Measurements from ENCODE around the gene AFG3L2. TPM values are rescaled to one million over a fixed set of nuclear protein-coding genes. Genes with fewer than 3 reads are reported as not detected.
"Not testable (repeated sequence)": the region's sequence is repeated elsewhere in the genome, so short reads cannot be mapped to it uniquely, and the experiment has no call there.

AFG3L2 gene
- total and polyA plus RNA-seq, 5 donors from 2014 or later: 20.0 to 34.4 (median 21.8) TPM

- peaks cover 18% of the 10 kb centered on the region for H3K27me3 Mint-ChIP-seq
- Histone ChIP-seq H3K4me1 (ENCODE audit: control insufficient read depth, insufficient read depth, low read length, poor library complexity, severe bottlenecking) (no peaks in the 10 kb centered on the region), H3K36me3 (ENCODE audit: control insufficient read depth, insufficient read depth, low read length) (no peaks in the 10 kb centered on the region), H3K4me3 (ENCODE audit: low read depth, low read length) (no peak overlapping the region), H3K27ac (ENCODE audit: insufficient read depth, low read length, poor library complexity, severe bottlenecking) (no peak overlapping the region), H3K9me3 (ENCODE audit: control insufficient read depth in 2 of 2, low read length in 2 of 2) (no peaks in the 10 kb centered on the region), H3K27me3 (ENCODE audit: control insufficient read depth, insufficient read depth, low read length) (no peaks in the 10 kb centered on the region)
- H3K4me3 Mint-ChIP-seq: no peak overlapping the region
- H3K36me3 Mint-ChIP-seq: no peaks in the 10 kb centered on the region
- no peak overlapping the region for H3K27ac Mint-ChIP-seq
- no peaks in the 10 kb centered on the region for H3K9me3 Mint-ChIP-seq
- ATAC-seq (ENCODE audit: low read depth in 2 of 2) (no peak), DNase-seq (no peak)
- H3K4me1 Mint-ChIP-seq: no peaks in the 10 kb centered on the region
These were observed 20.2 kb upstream of the AFG3L2 start for GRCh38 chr18:12397254-12397653.

- H3K36me3 ChIP-seq (ENCODE audit: control insufficient read depth, insufficient read depth, low read length): no peaks in the 10 kb centered on the region
- Mint-ChIP-seq H3K27ac (no peak overlapping the region), H3K36me3 (no peaks in the 10 kb centered on the region), H3K27me3 (peaks cover 20% of the 10 kb centered on the region), H3K4me1 (peaks cover 0 to 4% (median 0%) of the 10 kb centered on the region in 4 donors), H3K9me3 (no peaks in the 10 kb centered on the region), H3K4me3 (no peak overlapping the region)
- H3K4me3 ChIP-seq (ENCODE audit: low read depth, low read length): no peak overlapping the region
- no peaks in the 10 kb centered on the region for H3K4me1 ChIP-seq (ENCODE audit: control insufficient read depth, insufficient read depth, low read length, poor library complexity, severe bottlenecking)
- DNase-seq (no peak), ATAC-seq (ENCODE audit: low read depth in 2 of 2) (no peak)
- no peaks in the 10 kb centered on the region for H3K9me3 ChIP-seq (ENCODE audit: control insufficient read depth in 2 of 2, low read length in 2 of 2)
- H3K27ac ChIP-seq (ENCODE audit: insufficient read depth, low read length, poor library complexity, severe bottlenecking): no peak overlapping the region
- H3K27me3 ChIP-seq (ENCODE audit: control insufficient read depth, insufficient read depth, low read length): no peaks in the 10 kb centered on the region
These were observed 17.4 kb upstream of the AFG3L2 start for GRCh38 chr18:12394428-12394827.

GRCh38 chr18:12393998-12394397 is 17.0 kb upstream of the AFG3L2 start:
- no peak for ATAC-seq (ENCODE audit: low read depth in 2 of 2)

GRCh38 chr18:12393510-12393909 is 16.5 kb upstream of the AFG3L2 start:
- peaks cover 20% of the 10 kb centered on the region for H3K27me3 Mint-ChIP-seq
- Histone ChIP-seq H3K27ac (ENCODE audit: insufficient read depth, low read length, poor library complexity, severe bottlenecking) (no peak overlapping the region), H3K36me3 (ENCODE audit: control insufficient read depth, insufficient read depth, low read length) (no peaks in the 10 kb centered on the region), H3K4me1 (ENCODE audit: control insufficient read depth, insufficient read depth, low read length, poor library complexity, severe bottlenecking) (no peaks in the 10 kb centered on the region), H3K27me3 (ENCODE audit: control insufficient read depth, insufficient read depth, low read length) (no peaks in the 10 kb centered on the region), H3K4me3 (ENCODE audit: low read depth, low read length) (no peak overlapping the region), H3K9me3 (ENCODE audit: control insufficient read depth in 2 of 2, low read length in 2 of 2) (no peaks in the 10 kb centered on the region)
- ATAC-seq (ENCODE audit: low read depth in 2 of 2): no peak
- no peaks in the 10 kb centered on the region for H3K9me3 Mint-ChIP-seq
- no peak for DNase-seq
- H3K4me1 Mint-ChIP-seq: peaks cover 0 to 4% (median 0%) of the 10 kb centered on the region in 4 donors
- H3K4me3 Mint-ChIP-seq: no peak overlapping the region
- H3K27ac Mint-ChIP-seq: no peak overlapping the region
- H3K36me3 Mint-ChIP-seq: no peaks in the 10 kb centered on the region

More at GRCh38 chr18:12393998-12394397, 17.0 kb upstream of the AFG3L2 start:
- no peak for DNase-seq
- Histone ChIP-seq H3K27me3 (ENCODE audit: control insufficient read depth, insufficient read depth, low read length) (no peaks in the 10 kb centered on the region), H3K27ac (ENCODE audit: insufficient read depth, low read length, poor library complexity, severe bottlenecking) (no peak overlapping the region), H3K36me3 (ENCODE audit: control insufficient read depth, insufficient read depth, low read length) (no peaks in the 10 kb centered on the region), H3K4me3 (ENCODE audit: low read depth, low read length) (no peak overlapping the region), H3K4me1 (ENCODE audit: control insufficient read depth, insufficient read depth, low read length, poor library complexity, severe bottlenecking) (no peaks in the 10 kb centered on the region), H3K9me3 (ENCODE audit: control insufficient read depth in 2 of 2, low read length in 2 of 2) (no peaks in the 10 kb centered on the region)
- peaks cover 0 to 4% (median 0%) of the 10 kb centered on the region in 4 donors for H3K4me1 Mint-ChIP-seq
- H3K36me3 Mint-ChIP-seq: no peaks in the 10 kb centered on the region
- no peak overlapping the region for H3K4me3 Mint-ChIP-seq
- H3K27me3 Mint-ChIP-seq: peaks cover 20% of the 10 kb centered on the region
- no peaks in the 10 kb centered on the region for H3K9me3 Mint-ChIP-seq
- H3K27ac Mint-ChIP-seq: no peak overlapping the region

- Mint-ChIP-seq H3K4me1 (peaks cover 0 to 4% (median 0%) of the 10 kb centered on the region in 4 donors), H3K4me3 (no peak overlapping the region), H3K9me3 (no peaks in the 10 kb centered on the region), H3K36me3 (no peaks in the 10 kb centered on the region), H3K27ac (no peak overlapping the region), H3K27me3 (peaks cover 20% of the 10 kb centered on the region)
- ATAC-seq (ENCODE audit: low read depth in 2 of 2) (peak; percentile 71 to 82), DNase-seq (peak in 2 of 3 donors; percentile 43 to 64)
- no peaks in the 10 kb centered on the region for H3K27me3 ChIP-seq (ENCODE audit: control insufficient read depth, insufficient read depth, low read length)
- H3K36me3 ChIP-seq (ENCODE audit: control insufficient read depth, insufficient read depth, low read length): no peaks in the 10 kb centered on the region
- H3K27ac ChIP-seq (ENCODE audit: insufficient read depth, low read length, poor library complexity, severe bottlenecking): no peak overlapping the region
- no peaks in the 10 kb centered on the region for H3K9me3 ChIP-seq (ENCODE audit: control insufficient read depth in 2 of 2, low read length in 2 of 2)
- no peaks in the 10 kb centered on the region for H3K4me1 ChIP-seq (ENCODE audit: control insufficient read depth, insufficient read depth, low read length, poor library complexity, severe bottlenecking)
- no peak overlapping the region for H3K4me3 ChIP-seq (ENCODE audit: low read depth, low read length)
These were observed 14.6 kb upstream of the AFG3L2 start for GRCh38 chr18:12391487-12392165.

- Histone ChIP-seq H3K27ac (ENCODE audit: insufficient read depth, low read length, poor library complexity, severe bottlenecking) (no peak overlapping the region), H3K27me3 (ENCODE audit: control insufficient read depth, insufficient read depth, low read length) (no peaks in the 10 kb centered on the region), H3K9me3 (ENCODE audit: control insufficient read depth in 2 of 2, low read length in 2 of 2) (no peaks in the 10 kb centered on the region), H3K36me3 (ENCODE audit: control insufficient read depth, insufficient read depth, low read length) (no peaks in the 10 kb centered on the region), H3K4me1 (ENCODE audit: control insufficient read depth, insufficient read depth, low read length, poor library complexity, severe bottlenecking) (no peaks in the 10 kb centered on the region), H3K4me3 (ENCODE audit: low read depth, low read length) (no peak overlapping the region)
- Mint-ChIP-seq H3K4me1 (peaks cover 0 to 4% (median 0%) of the 10 kb centered on the region in 4 donors), H3K27ac (no peak overlapping the region), H3K27me3 (peaks cover 22% of the 10 kb centered on the region), H3K4me3 (no peak overlapping the region), H3K36me3 (no peaks in the 10 kb centered on the region), H3K9me3 (no peaks in the 10 kb centered on the region)
- ATAC-seq (ENCODE audit: low read depth in 2 of 2) (no peak), DNase-seq (no peak)
These were observed 11.4 kb upstream of the AFG3L2 start for GRCh38 chr18:12388442-12388841.

- H3K36me3 Mint-ChIP-seq: no peaks in the 10 kb centered on the region
- DNase-seq: no peak
- no peak overlapping the region for H3K4me3 Mint-ChIP-seq
- H3K27me3 Mint-ChIP-seq: peaks cover 24% of the 10 kb centered on the region
- ATAC-seq (ENCODE audit: low read depth in 2 of 2): no peak
- H3K27ac ChIP-seq (ENCODE audit: insufficient read depth, low read length, poor library complexity, severe bottlenecking): no peak overlapping the region
- H3K4me1 ChIP-seq (ENCODE audit: control insufficient read depth, insufficient read depth, low read length, poor library complexity, severe bottlenecking): no peaks in the 10 kb centered on the region
- H3K27me3 ChIP-seq (ENCODE audit: control insufficient read depth, insufficient read depth, low read length): no peaks in the 10 kb centered on the region
- H3K27ac Mint-ChIP-seq: no peak overlapping the region
- no peak overlapping the region for H3K4me3 ChIP-seq (ENCODE audit: low read depth, low read length)
- H3K36me3 ChIP-seq (ENCODE audit: control insufficient read depth, insufficient read depth, low read length): no peaks in the 10 kb centered on the region
- no peaks in the 10 kb centered on the region for H3K4me1 Mint-ChIP-seq
- H3K9me3 Mint-ChIP-seq: no peaks in the 10 kb centered on the region
- H3K9me3 ChIP-seq (ENCODE audit: control insufficient read depth in 2 of 2, low read length in 2 of 2): no peaks in the 10 kb centered on the region
These were observed 7.2 kb upstream of the AFG3L2 start for GRCh38 chr18:12384261-12384660.

- not testable (repeated sequence) for H3K27me3 ChIP-seq (ENCODE audit: control insufficient read depth, insufficient read depth, low read length); H3K27ac Mint-ChIP-seq; H3K4me1 ChIP-seq (ENCODE audit: control insufficient read depth, insufficient read depth, low read length, poor library complexity, severe bottlenecking); H3K4me3 Mint-ChIP-seq; H3K4me3 ChIP-seq (ENCODE audit: low read depth, low read length); H3K9me3 ChIP-seq (ENCODE audit: control insufficient read depth in 2 of 2, low read length in 2 of 2); H3K36me3 ChIP-seq (ENCODE audit: control insufficient read depth, insufficient read depth, low read length); ATAC-seq (ENCODE audit: low read depth in 2 of 2); H3K36me3 Mint-ChIP-seq; H3K27ac ChIP-seq (ENCODE audit: insufficient read depth, low read length, poor library complexity, severe bottlenecking); H3K4me1 Mint-ChIP-seq; DNase-seq; H3K9me3 Mint-ChIP-seq
- peaks cover 29% of the 10 kb centered on the region for H3K27me3 Mint-ChIP-seq
These were observed 6.7 kb upstream of the AFG3L2 start for GRCh38 chr18:12383759-12384158.
